Measurements from ENCODE around the gene SH3GL1. TPM values are rescaled to one million over a fixed set of nuclear protein-coding genes. Genes with fewer than 3 reads are reported as not detected.

The SH3GL1 gene
- total and polyA plus RNA-seq, 10 of the 15 experiments (the other 5 are each of a cell fraction or from before 2014, with no cell fraction given), result 0.93 to 47.4 (median 28.4) TPM

- TF ChIP-seq SMARCA5 (IDR thresholded peaks at IDR 0.05) (no peak; the same call in 1 of the 2 replicates), ZNF274 (IDR thresholded peaks at IDR 0.05; ENCODE audit: insufficient read depth, insufficient read length) (no peak), BCL11A (IDR thresholded peaks at IDR 0.05; ENCODE audit: low read depth, low read length) (no peak; the same call in 1 of the 2 replicates), TCF3 (IDR thresholded peaks at IDR 0.05; ENCODE audit: borderline replicate concordance, insufficient read depth, low read depth, low read length) (no peak), IKZF1 (conservative IDR thresholded peaks at IDR 0.05) (peak; percentile 96), IKZF2 (IDR thresholded peaks at IDR 0.05) (peak; percentile 95 to 96), EZH2 (IDR thresholded peaks at IDR 0.05; ENCODE audit: borderline replicate concordance, control insufficient read depth, low read depth, low read length) (no peak), CREB1 (IDR thresholded peaks at IDR 0.05; ENCODE audit: low read depth) (no peak; the same call in 1 of the 2 replicates), KAT2A (conservative IDR thresholded peaks at IDR 0.05; ENCODE audit: control insufficient read depth, low read depth, low read length) (no peak), RB1 (IDR thresholded peaks at IDR 0.05; ENCODE audit: borderline replicate concordance) (no peak), E2F4 (IDR thresholded peaks at IDR 0.05; ENCODE audit: low read depth, low read length) (no peak), ZBTB40 (IDR thresholded peaks at IDR 0.05; ENCODE audit: borderline replicate concordance) (no peak), WRNIP1 (IDR thresholded peaks at IDR 0.05; ENCODE audit: borderline replicate concordance, low read depth, low read length) (no peak), MYC (IDR thresholded peaks at IDR 0.05; ENCODE audit: insufficient read depth, insufficient read length, insufficient replicate concordance, low read length, severe bottlenecking) (no peak), FOS (IDR thresholded peaks at IDR 0.05; ENCODE audit: borderline replicate concordance, extremely low read depth, insufficient read length) (no peak), NFYB (IDR thresholded peaks at IDR 0.05; ENCODE audit: insufficient read depth, low read depth, low read length) (no peak)
These were observed 31.0 kb downstream of the SH3GL1 start (continued) for GRCh38 chr19:4369109-4369887.
